ENCODE measurements around the gene ATP1B1. TPM values are rescaled to one million over a fixed set of nuclear protein-coding genes. Genes with fewer than 3 reads are reported as not detected.

Gene ATP1B1
- total and polyA plus RNA-seq, 2 of the 13 experiments (the other 11 are each of a cell fraction or from before 2014, with no cell fraction given) = 134 to 135 TPM

DNA sequence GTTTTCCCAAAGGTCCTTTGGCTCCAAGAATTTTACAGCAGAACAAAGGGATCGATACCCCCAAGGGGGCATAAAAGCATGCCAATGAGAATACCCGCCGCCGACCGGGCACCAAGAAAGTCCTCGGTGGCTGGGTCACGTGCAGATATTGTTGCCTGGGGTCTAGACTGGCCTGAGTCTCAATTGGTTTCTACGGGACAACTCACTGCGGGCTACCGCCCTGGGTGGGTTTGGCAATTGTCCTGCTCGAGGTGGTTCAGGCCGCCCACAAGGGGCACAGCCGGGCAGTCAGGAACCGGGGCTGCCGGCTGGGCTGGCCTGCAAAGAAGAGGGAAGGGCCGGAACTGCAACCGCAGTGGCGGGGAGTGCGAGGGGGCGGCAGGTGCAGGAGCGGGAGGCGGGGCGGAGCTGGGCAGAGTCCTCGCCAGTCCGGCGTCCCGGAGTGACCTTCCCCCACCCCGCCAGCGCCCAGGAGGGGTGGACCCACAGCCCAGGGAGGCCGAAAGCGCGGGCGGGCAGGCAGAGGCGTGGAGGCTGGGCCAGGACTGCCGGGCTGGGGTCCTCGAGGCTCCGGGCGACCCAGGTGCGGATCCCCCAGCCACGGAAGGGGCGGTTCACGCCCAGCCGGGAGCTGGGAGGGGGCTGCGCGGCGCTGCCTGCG lies 926 bp upstream of the ATP1B1 start (continued):
- TF ChIP-seq, protein P1, sequence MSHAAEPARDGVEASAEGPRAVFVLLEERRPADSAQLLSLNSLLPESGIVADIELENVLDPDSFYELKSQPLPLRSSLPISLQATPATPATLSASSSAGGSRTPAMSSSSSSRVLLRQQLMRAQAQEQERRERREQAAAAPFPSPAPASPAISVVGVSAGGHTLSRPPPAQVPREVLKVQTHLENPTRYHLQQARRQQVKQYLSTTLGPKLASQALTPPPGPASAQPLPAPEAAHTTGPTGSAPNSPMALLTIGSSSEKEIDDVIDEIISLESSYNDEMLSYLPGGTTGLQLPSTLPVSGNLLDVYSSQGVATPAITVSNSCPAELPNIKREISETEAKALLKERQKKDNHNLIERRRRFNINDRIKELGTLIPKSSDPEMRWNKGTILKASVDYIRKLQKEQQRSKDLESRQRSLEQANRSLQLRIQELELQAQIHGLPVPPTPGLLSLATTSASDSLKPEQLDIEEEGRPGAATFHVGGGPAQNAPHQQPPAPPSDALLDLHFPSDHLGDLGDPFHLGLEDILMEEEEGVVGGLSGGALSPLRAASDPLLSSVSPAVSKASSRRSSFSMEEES (CRISPR knock-in tag; IDR thresholded peaks at IDR 0.05) = 0 out of 2 replicates have a peak, but pooled peaks have one; percentile 39
- peak; percentile 99 for TF ChIP-seq ZNF746 (CRISPR knock-in tag; IDR thresholded peaks at IDR 0.05)
- TF ChIP-seq RXRA (CRISPR knock-in tag; IDR thresholded peaks at IDR 0.05) = peak; percentile 99
- TF ChIP-seq TOPORS (CRISPR knock-in tag; IDR thresholded peaks at IDR 0.05) = peak; percentile 74; the same call in 1 of the 2 replicates
- TF ChIP-seq, protein P2, sequence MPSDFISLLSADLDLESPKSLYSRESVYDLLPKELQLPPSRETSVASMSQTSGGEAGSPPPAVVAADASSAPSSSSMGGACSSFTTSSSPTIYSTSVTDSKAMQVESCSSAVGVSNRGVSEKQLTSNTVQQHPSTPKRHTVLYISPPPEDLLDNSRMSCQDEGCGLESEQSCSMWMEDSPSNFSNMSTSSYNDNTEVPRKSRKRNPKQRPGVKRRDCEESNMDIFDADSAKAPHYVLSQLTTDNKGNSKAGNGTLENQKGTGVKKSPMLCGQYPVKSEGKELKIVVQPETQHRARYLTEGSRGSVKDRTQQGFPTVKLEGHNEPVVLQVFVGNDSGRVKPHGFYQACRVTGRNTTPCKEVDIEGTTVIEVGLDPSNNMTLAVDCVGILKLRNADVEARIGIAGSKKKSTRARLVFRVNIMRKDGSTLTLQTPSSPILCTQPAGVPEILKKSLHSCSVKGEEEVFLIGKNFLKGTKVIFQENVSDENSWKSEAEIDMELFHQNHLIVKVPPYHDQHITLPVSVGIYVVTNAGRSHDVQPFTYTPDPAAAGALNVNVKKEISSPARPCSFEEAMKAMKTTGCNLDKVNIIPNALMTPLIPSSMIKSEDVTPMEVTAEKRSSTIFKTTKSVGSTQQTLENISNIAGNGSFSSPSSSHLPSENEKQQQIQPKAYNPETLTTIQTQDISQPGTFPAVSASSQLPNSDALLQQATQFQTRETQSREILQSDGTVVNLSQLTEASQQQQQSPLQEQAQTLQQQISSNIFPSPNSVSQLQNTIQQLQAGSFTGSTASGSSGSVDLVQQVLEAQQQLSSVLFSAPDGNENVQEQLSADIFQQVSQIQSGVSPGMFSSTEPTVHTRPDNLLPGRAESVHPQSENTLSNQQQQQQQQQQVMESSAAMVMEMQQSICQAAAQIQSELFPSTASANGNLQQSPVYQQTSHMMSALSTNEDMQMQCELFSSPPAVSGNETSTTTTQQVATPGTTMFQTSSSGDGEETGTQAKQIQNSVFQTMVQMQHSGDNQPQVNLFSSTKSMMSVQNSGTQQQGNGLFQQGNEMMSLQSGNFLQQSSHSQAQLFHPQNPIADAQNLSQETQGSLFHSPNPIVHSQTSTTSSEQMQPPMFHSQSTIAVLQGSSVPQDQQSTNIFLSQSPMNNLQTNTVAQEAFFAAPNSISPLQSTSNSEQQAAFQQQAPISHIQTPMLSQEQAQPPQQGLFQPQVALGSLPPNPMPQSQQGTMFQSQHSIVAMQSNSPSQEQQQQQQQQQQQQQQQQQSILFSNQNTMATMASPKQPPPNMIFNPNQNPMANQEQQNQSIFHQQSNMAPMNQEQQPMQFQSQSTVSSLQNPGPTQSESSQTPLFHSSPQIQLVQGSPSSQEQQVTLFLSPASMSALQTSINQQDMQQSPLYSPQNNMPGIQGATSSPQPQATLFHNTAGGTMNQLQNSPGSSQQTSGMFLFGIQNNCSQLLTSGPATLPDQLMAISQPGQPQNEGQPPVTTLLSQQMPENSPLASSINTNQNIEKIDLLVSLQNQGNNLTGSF (CRISPR knock-in tag; IDR thresholded peaks at IDR 0.05) = no peak
- TF ChIP-seq GATAD2A (CRISPR knock-in tag; IDR thresholded peaks at IDR 0.05) = peak; percentile 72
- TF ChIP-seq, protein P3, sequence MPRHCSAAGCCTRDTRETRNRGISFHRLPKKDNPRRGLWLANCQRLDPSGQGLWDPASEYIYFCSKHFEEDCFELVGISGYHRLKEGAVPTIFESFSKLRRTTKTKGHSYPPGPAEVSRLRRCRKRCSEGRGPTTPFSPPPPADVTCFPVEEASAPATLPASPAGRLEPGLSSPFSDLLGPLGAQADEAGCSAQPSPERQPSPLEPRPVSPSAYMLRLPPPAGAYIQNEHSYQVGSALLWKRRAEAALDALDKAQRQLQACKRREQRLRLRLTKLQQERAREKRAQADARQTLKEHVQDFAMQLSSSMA (CRISPR knock-in tag; IDR thresholded peaks at IDR 0.05) = peak; percentile 46; the same call in 1 of the 2 replicates
- no peak for TF ChIP-seq ZNF652 (CRISPR knock-in tag; IDR thresholded peaks at IDR 0.05; ENCODE audit: borderline replicate concordance, low read depth)
- TF ChIP-seq NFKBIZ (CRISPR knock-in tag; IDR thresholded peaks at IDR 0.05) = peak; percentile 88
- TF ChIP-seq ZSCAN9 (CRISPR knock-in tag; IDR thresholded peaks at IDR 0.05; ENCODE audit: borderline replicate concordance) = 0 out of 2 replicates have a peak, but pooled peaks have one; percentile 33
- TF ChIP-seq, protein P4, sequence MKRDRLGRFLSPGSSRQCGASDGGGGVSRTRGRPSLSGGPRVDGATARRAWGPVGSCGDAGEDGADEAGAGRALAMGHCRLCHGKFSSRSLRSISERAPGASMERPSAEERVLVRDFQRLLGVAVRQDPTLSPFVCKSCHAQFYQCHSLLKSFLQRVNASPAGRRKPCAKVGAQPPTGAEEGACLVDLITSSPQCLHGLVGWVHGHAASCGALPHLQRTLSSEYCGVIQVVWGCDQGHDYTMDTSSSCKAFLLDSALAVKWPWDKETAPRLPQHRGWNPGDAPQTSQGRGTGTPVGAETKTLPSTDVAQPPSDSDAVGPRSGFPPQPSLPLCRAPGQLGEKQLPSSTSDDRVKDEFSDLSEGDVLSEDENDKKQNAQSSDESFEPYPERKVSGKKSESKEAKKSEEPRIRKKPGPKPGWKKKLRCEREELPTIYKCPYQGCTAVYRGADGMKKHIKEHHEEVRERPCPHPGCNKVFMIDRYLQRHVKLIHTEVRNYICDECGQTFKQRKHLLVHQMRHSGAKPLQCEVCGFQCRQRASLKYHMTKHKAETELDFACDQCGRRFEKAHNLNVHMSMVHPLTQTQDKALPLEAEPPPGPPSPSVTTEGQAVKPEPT (CRISPR knock-in tag; IDR thresholded peaks at IDR 0.05; ENCODE audit: low read depth) = peak; percentile 19; the same call in 1 of the 2 replicates
- TF ChIP-seq, protein P5, sequence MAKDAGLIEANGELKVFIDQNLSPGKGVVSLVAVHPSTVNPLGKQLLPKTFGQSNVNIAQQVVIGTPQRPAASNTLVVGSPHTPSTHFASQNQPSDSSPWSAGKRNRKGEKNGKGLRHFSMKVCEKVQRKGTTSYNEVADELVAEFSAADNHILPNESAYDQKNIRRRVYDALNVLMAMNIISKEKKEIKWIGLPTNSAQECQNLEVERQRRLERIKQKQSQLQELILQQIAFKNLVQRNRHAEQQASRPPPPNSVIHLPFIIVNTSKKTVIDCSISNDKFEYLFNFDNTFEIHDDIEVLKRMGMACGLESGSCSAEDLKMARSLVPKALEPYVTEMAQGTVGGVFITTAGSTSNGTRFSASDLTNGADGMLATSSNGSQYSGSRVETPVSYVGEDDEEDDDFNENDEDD (CRISPR knock-in tag; IDR thresholded peaks at IDR 0.05; ENCODE audit: borderline replicate concordance) = peak; percentile 78; the same call in 1 of the 2 replicates
- TF ChIP-seq ZBTB42 (CRISPR knock-in tag; IDR thresholded peaks at IDR 0.05) = peak; percentile 43; the same call in 1 of the 2 replicates
- TF ChIP-seq ZBTB7A (CRISPR knock-in tag; IDR thresholded peaks at IDR 0.05) = peak; percentile 97
- TF ChIP-seq GATA4 (IDR thresholded peaks at IDR 0.05; ENCODE audit: borderline replicate concordance, low read depth) = no peak
